ENCODE measurements around the gene DNAJB13.

GRCh38 chr11:74009230-74009547, 58.4 kb downstream of the DNAJB13 start:
- no peak for TF ChIP-seq CTCF (IDR thresholded peaks at IDR 0.05)
- no peak for TF ChIP-seq ZFX (IDR thresholded peaks at IDR 0.05; ENCODE audit: borderline replicate concordance)
